GM23248 (cell line): Measurements from ENCODE around the gene TMEM72.

Experiments
- EZH2 ChIP-seq: fragments of 200-600 bp; sonication (generic); IDR thresholded peaks from 2 replicates; pipeline ENCODE4 v1.6.1; 2018; ENCODE audit warnings: antibody characterized with exemption, mild to moderate bottlenecking; ENCODE audit not compliant: insufficient read depth, poor library complexity, severe bottlenecking
- EZH2phosphoT487 ChIP-seq: fragments of 200-600 bp; sonication (generic); IDR thresholded peaks from 2 replicates; pipeline ENCODE4 v1.6.1; 2018; ENCODE audit warnings: antibody characterized with exemption, moderate library complexity, mild to moderate bottlenecking, low read depth; ENCODE audit not compliant: insufficient read depth

DNA sequence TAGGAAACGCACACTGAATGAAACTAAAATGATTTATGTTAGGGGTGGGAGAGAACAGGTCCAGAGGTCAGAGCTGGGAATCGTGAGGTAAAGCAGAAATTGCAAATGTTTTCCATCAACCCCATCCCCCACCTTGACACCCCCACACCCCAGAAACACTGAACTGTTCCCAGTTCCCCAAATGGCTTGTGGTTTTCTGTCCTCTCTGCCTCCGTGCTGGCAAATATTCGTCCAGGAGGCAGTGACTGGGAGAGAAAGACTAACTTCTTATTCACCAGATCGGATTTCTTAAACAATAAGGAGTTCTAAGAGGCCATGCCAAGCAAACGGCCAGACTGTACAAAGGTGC, 47.7 kb downstream of the TMEM72 start:
- TF ChIP-seq EZH2phosphoT487 (no peak), EZH2 (no peak)
